ENCODE results near the gene ATP1B3.
"Not testable (repeated sequence)": the region's sequence is repeated elsewhere in the genome, so short reads cannot be mapped to it uniquely, and the experiment has no call there.

ATP1B3 gene

GRCh38 chr3:141860086-141860669, 16.3 kb upstream of the ATP1B3 start:
- peak; percentile 19 for DNase-seq (ENCODE audit: low read depth, low spot score)

GRCh38 chr3:141860766-141861513, 15.5 kb upstream of the ATP1B3 start:
- no peak for DNase-seq (ENCODE audit: low read depth, low spot score)

GRCh38 chr3:141862279-141862816, 14.1 kb upstream of the ATP1B3 start:
- DNase-seq (ENCODE audit: low read depth, low spot score) = no peak

GRCh38 chr3:141863491-141863890, 13.0 kb upstream of the ATP1B3 start:
- no peak for DNase-seq (ENCODE audit: low read depth, low spot score)

- no peak for DNase-seq (ENCODE audit: low read depth, low spot score)
Measured at GRCh38 chr3:141864281-141864970, 12.0 kb upstream of the ATP1B3 start.

DNA sequence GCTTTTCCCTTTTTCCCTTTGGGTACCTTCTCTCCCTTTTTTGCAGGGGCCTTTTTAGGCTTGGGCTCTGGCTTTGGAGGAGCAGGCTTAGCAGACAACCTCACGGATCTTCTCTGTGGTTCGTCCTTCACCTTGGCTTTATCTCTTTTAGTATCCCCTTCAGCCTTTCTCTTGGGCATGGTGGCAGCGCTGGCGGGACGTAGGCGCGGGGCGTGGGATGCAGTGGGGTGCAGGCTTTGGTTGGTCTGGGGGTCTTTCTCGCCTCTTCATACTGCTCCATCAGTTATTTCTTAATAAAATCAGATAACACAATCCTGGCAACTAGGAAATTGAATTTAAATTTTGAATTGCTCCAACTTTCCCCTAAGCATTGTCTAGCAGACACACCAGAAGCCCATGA, 11.3 kb upstream of the ATP1B3 start:
- DNase-seq (ENCODE audit: low read depth, low spot score) = no peak

DNA sequence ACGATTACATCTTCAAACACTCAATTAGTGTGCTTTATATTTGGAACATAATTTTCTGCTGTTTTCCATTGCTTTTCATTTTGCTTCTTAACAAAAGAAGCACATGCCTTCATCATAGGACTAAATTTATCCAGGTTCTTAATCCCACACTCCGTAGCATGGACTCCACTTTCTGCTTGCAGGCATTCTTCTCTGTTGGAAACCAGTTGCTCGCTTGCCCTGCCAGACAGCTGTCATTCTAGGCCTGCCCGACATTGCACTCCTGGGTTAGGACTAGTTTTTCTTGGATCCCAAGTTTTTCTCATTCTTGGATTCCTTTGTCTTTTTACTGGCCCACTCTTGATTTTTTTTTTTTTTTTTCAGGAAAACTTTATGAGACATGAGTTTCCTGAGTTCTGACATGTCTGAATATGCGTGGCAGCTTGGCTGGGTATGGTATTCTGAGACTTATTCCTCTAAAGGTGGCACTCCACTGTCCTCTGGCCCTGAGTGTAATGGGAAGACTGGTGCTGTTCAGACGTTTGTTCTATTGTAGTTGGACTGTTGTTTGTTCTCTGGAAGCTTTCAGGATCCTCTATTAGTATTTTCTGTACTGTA, 6.3 kb upstream of the ATP1B3 start:
- DNase-seq (ENCODE audit: low read depth, low spot score) = no peak

DNA sequence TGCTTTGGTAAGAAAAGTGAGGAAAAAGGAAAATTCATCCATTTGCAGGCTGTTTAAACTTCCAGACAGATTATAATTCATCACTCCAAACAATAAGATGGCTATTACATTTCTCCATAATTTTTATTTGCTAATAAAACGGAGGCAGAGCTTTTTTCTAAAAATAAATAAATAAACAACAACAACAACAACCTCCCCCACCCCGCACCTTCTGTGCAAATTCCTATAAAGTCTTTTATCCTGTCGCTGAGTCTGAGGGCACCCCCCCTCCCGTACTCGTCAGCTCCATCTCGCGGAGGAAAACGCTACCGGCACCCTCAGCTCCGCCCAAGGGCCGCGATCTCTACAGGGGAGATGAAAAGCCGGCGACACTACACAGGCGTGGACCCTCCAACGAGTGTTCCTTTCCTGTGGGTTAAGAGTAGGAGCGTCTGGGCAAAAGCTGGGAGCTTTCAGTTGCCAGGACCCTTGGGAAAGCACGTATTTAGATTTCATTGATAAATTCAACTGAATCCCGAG, 1.0 kb upstream of the ATP1B3 start:
- DNase-seq (ENCODE audit: low read depth, low spot score) = peak; percentile 94

DNA sequence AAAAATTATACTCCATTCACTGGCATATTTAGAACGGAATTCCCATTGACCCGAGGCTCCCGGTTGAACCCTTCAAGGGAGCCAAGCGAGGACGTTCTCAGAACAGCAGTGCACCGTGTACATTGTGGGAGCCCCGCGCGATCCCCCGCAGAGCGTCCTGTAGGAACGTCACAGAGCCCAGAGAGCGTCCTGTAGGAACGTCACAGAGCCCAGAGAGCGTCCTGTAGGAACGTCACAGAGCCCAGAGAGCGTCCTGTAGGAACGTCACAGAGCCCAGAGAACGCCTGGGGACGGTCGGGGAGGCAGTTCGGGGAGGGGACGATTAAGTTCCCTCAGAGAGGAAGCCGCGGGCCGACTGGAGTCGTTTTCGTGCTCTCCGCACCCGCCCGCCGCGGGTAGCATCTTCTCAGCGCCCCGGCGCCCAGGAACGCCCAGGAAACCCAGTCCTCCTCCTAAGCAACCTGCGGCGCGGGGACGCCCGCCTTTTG, 506 bp upstream of the ATP1B3 start:
- peak; percentile 66 for DNase-seq (ENCODE audit: low read depth, low spot score)

GRCh38 chr3:141876891-141877621, 613 bp downstream of the ATP1B3 start:
- DNase-seq (ENCODE audit: low read depth, low spot score) = peak; percentile 67

DNA sequence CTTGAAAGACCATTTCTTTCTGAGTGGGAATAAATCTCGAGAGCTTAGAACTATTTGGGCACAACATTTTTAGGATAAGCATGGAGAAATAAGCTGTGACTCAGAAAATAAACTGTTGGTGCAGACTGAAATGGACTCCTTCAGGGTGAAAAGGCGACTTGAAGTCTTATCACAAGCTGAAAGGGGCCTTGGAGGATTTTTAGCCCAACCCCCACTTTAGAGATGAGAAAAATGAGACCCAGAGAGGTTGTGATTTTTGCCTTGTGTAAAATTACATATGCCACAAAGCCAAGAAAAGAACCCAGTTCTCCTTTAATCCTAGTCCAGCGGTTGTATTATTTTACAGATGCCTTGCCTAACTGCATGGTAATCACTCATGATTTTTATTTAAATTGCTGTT, 1.5 kb downstream of the ATP1B3 start:
- peak; percentile 47 for DNase-seq (ENCODE audit: low read depth, low spot score)

- no peak for DNase-seq (ENCODE audit: low read depth, low spot score)
Measured at GRCh38 chr3:141878326-141878725, 1.9 kb downstream of the ATP1B3 start.

GRCh38 chr3:141878817-141879216, 2.4 kb downstream of the ATP1B3 start:
- DNase-seq (ENCODE audit: low read depth, low spot score) = peak; percentile 18

GRCh38 chr3:141881702-141882101, 5.3 kb downstream of the ATP1B3 start:
- no peak for DNase-seq (ENCODE audit: low read depth, low spot score)

GRCh38 chr3:141887051-141887450, 10.6 kb downstream of the ATP1B3 start:
- peak; percentile 13 for DNase-seq (ENCODE audit: low read depth, low spot score)

DNA sequence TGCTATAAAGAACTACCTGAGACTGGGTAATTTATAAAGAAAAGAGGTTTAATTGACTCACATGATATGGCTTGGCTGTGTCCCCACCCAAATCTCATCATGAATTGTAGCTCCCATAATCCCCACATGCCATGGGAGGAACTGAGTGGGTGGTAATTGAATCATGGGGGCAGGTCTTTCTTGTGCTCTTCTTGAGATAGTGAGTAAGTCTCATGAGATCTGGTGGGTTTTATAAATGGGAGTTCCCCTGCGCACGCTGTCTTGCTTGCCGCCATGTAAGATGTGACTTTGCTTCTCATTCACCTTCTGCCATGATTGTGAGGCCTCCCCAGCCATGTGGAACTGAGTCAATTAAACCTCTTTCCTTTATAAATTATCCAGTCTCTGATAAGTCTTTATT, 12.1 kb downstream of the ATP1B3 start:
- DNase-seq (ENCODE audit: low read depth, low spot score) = not testable (repeated sequence)

- DNase-seq (ENCODE audit: low read depth, low spot score) = peak; percentile 48
Measured at GRCh38 chr3:141894524-141895176, 18.2 kb downstream of the ATP1B3 start.

DNA sequence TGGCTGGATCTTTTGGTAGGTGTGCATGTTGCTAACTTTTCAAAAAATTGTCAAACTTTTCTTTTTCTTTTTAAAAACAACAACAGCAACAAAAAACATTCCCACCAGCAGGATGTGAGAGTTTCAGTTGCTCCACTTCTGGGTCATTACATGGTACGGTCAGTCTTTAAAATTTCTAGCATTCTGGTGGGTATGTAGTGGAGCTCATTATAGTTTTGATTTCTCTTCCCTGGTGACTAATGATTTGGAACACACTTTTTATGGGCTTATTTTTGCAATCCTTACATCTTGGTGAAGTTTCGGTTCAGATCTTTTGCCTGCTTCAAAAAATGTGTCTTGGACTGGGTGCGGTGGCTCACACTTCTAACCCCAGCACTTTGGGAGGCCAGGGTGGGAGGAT, 19.3 kb downstream of the ATP1B3 start:
- DNase-seq (ENCODE audit: low read depth, low spot score) = no peak

DNA sequence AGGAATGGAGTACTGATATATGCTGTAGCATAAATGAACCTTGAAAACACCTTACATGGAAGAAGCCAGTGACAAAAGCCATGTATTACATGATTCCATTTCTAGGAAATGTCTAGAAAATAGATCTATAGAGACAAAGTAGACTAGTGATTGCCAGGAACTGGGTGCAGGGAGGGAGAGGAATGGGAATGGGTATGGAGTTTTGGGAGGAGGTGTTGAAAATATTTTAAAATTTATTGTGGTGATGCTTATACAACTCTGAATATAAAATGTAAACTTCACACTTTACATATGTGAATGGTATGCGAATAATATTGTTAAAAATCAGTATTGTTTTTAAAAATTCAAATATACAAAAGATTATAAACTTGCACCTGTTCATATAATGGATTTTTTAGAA, 22.5 kb downstream of the ATP1B3 start:
- no peak for DNase-seq (ENCODE audit: low read depth, low spot score)

GRCh38 chr3:141900343-141900742, 23.9 kb downstream of the ATP1B3 start:
- no peak for DNase-seq (ENCODE audit: low read depth, low spot score)

- DNase-seq (ENCODE audit: low read depth, low spot score) = no peak
Measured at GRCh38 chr3:141901914-141902313, 25.5 kb downstream of the ATP1B3 start.
